DMS153 (cell line): Measurements from ENCODE around the gene SNX22.

Experiments used
- DNase-seq: peaks from one replicate; lab custom pipeline; 2025; lab: John Stamatoyannopoulos, UW

Gene SNX22

GRCh38 chr15:64134345-64134829, 17.1 kb upstream of the SNX22 start:
- DNase-seq = no peak

GRCh38 chr15:64136347-64136746, 15.2 kb upstream of the SNX22 start:
- DNase-seq = no peak

GRCh38 chr15:64137226-64137833, 14.2 kb upstream of the SNX22 start:
- DNase-seq = no peak

GRCh38 chr15:64138331-64138941, 13.1 kb upstream of the SNX22 start:
- DNase-seq = no peak

GRCh38 chr15:64141798-64142512, 9.6 kb upstream of the SNX22 start:
- no peak for DNase-seq

- DNase-seq = no peak
Measured at GRCh38 chr15:64143276-64143675, 8.3 kb upstream of the SNX22 start.

- no peak for DNase-seq
Measured at GRCh38 chr15:64144192-64144564, 7.4 kb upstream of the SNX22 start.

GRCh38 chr15:64144565-64145281, 6.8 kb upstream of the SNX22 start:
- DNase-seq = no peak

- no peak for DNase-seq
Measured at GRCh38 chr15:64146041-64146440, 5.5 kb upstream of the SNX22 start.

- DNase-seq = no peak
Measured at GRCh38 chr15:64146520-64146884, 5.0 kb upstream of the SNX22 start.

GRCh38 chr15:64146885-64147681, 4.4 kb upstream of the SNX22 start:
- no peak for DNase-seq

- no peak for DNase-seq
Measured at GRCh38 chr15:64148168-64148567, 3.4 kb upstream of the SNX22 start.

- no peak for DNase-seq
Measured at GRCh38 chr15:64148581-64148980, 3.0 kb upstream of the SNX22 start.

- DNase-seq = no peak
Measured at GRCh38 chr15:64149424-64149823, 2.1 kb upstream of the SNX22 start.

- DNase-seq = no peak
Measured at GRCh38 chr15:64149893-64150578, 1.5 kb upstream of the SNX22 start.

GRCh38 chr15:64152507-64153387, 1.2 kb downstream of the SNX22 start:
- peak; percentile 7 for DNase-seq

GRCh38 chr15:64153480-64154367, 2.2 kb downstream of the SNX22 start:
- DNase-seq = peak; percentile 44

- DNase-seq = no peak
Measured at GRCh38 chr15:64155802-64156651, 4.5 kb downstream of the SNX22 start.
